ENCODE data around the gene PRPF8. TPM values are rescaled to one million over a fixed set of nuclear protein-coding genes. Genes with fewer than 3 reads are reported as not detected.

PRPF8 gene
- total RNA-seq, 1 donor from 2014 or later: 136 TPM

DNA sequence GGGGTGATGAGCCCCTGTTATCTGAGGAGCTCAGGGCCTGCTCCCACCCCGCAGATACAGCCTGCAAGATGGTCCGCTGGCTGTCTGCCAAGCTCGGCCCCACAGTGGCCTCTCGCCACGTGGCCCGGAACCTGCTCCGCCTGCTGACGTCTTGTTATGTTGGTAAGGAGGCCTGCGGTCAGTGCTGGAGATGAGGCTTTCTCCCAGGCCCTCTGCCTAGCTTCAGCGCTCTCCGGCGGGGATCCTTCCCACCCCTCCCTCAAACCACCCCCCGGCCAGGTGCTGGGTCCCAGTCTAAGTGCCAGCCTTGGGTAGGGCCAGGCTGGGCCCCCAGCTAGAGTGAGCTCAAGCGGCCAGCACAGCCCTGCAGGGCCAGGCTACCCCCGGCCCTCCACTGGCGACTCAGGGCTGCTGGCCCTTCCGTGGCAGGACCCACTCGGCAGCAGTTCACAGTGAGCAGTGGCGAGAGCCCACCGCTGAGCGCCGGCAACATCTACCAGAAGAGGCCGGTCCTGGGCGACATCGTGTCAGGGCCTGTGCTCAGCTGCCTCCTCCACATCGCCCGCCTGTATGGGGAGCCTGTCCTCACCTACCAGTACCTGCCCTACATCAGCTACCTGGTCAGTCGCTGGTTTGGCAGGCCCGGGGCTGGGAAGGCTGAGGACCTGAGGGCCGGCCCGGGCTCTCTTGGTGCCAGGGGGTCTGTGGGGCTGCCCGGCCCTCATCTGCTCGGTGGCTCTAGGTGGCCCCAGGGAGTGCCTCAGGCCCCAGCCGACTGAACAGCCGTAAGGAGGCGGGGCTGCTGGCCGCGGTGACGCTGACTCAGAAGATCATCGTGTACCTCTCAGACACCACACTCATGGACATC, 45.9 kb upstream of the PRPF8 start:
- Histone ChIP-seq H3K27ac (replicated peaks) (peak overlapping the region; percentile 86), H3K4me3 (peak overlapping the region; percentile 47), H3K4me1 (peaks cover 54% of the 10 kb centered on the region), H3K27me3 (ENCODE audit: low read depth) (no peaks in the 10 kb centered on the region), H3K36me3 (peaks cover 71% of the 10 kb centered on the region), H3K9me3 (replicated peaks) (no peaks in the 10 kb centered on the region)
- TF ChIP-seq CTCF (IDR thresholded peaks at IDR 0.05; ENCODE audit: borderline replicate concordance): no peak
- peak; percentile 88 for DNase-seq
- intact Hi-C loops (cut with micrococcal nuclease): no loop called here

DNA sequence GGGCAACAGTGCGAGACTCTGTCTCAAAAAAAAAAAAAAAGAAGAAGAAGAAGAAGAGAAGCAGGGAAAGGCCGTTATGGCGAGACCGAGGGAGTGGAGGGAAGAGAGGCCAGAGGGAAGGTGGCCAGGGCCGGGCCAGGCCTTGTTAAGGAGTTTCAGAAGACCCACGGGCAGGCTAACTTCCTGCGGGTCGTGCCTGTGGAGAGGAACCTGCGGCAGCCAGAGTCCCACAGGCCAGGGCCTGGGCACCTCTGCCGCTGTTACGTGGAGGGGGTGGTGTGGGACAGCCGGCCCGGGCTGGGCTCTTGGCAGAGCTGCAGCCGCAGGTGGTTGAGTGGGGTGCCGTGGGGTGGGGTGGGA, 45.3 kb upstream of the PRPF8 start:
- H3K4me1 ChIP-seq: peaks cover 61% of the 10 kb centered on the region

GRCh38 chr17:1727876-1728630, 43.4 kb upstream of the PRPF8 start:
- H3K9me3 ChIP-seq (replicated peaks): no peaks in the 10 kb centered on the region
- DNase-seq: no peak
- H3K27me3 ChIP-seq (ENCODE audit: low read depth): no peaks in the 10 kb centered on the region
- peaks cover 54% of the 10 kb centered on the region for H3K36me3 ChIP-seq
- H3K27ac ChIP-seq (replicated peaks): no peak overlapping the region
- H3K4me1 ChIP-seq: peaks cover 78% of the 10 kb centered on the region
- no peak overlapping the region for H3K4me3 ChIP-seq
- TF ChIP-seq CTCF (IDR thresholded peaks at IDR 0.05; ENCODE audit: borderline replicate concordance): no peak
- intact Hi-C loops (cut with micrococcal nuclease): no loop called here

More for the DNA sequence above, 45.3 kb upstream of the PRPF8 start:
- peak overlapping the region; percentile 47 for H3K4me3 ChIP-seq
- H3K27me3 ChIP-seq (ENCODE audit: low read depth): no peaks in the 10 kb centered on the region
- no peaks in the 10 kb centered on the region for H3K9me3 ChIP-seq (replicated peaks)
- DNase-seq: no peak
- intact Hi-C loops (cut with micrococcal nuclease): no loop called here
- no peak for TF ChIP-seq CTCF (IDR thresholded peaks at IDR 0.05; ENCODE audit: borderline replicate concordance)
- H3K27ac ChIP-seq (replicated peaks): peak overlapping the region; percentile 86
- peaks cover 67% of the 10 kb centered on the region for H3K36me3 ChIP-seq

- Histone ChIP-seq H3K4me1 (peaks cover 83% of the 10 kb centered on the region), H3K9me3 (replicated peaks) (no peaks in the 10 kb centered on the region), H3K27ac (replicated peaks) (no peak overlapping the region), H3K36me3 (peaks cover 46% of the 10 kb centered on the region), H3K4me3 (no peak overlapping the region), H3K27me3 (ENCODE audit: low read depth) (no peaks in the 10 kb centered on the region)
- DNase-seq: no peak
- intact Hi-C loops (cut with micrococcal nuclease): no loop called here
- no peak for TF ChIP-seq CTCF (IDR thresholded peaks at IDR 0.05; ENCODE audit: borderline replicate concordance)
Measured at GRCh38 chr17:1727258-1727789, 42.7 kb upstream of the PRPF8 start.

DNA sequence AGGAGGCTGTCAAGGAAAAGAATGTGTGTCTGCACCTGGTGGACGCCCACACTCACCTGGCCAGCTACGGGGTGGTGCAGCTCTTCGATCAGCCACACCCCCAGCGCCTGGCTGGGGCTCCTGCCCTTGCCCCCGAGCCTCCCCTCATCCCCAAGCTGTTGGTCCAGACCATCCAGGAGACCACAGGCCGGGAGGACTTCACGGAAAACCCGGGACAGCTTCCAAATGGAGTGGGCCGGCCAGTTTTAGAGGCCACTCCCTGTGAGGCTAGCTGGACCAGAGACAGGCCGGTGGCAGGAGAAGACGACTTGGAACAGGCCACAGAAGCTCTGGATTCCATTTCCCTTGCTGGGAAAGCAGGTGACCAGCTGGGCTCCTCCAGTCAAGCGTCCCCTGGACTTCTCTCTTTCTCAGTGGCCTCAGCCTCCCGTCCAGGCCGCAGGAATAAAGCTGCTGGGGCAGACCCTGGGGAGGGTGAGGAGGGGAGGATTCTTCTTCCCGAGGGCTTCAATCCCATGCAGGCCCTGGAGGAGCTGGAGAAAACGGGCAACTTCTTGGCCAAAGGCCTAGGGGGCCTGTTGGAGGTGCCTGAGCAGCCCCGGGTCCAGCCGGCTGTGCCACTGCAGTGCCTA, 42.1 kb upstream of the PRPF8 start:
- DNase-seq: no peak
- no peak for TF ChIP-seq CTCF (IDR thresholded peaks at IDR 0.05; ENCODE audit: borderline replicate concordance)
- peaks cover 42% of the 10 kb centered on the region for H3K36me3 ChIP-seq
- intact Hi-C loops (cut with micrococcal nuclease): no loop called here
- H3K9me3 ChIP-seq (replicated peaks): no peaks in the 10 kb centered on the region
- H3K4me1 ChIP-seq: peaks cover 83% of the 10 kb centered on the region
- no peak overlapping the region for H3K27ac ChIP-seq (replicated peaks)
- no peaks in the 10 kb centered on the region for H3K27me3 ChIP-seq (ENCODE audit: low read depth)
- H3K4me3 ChIP-seq: no peak overlapping the region

Measured in left ventricle myocardium inferior (tissue), 1 donor.